GM12878 (cell line): ENCODE measurements around the gene GM2A. TPM values are rescaled to one million over a fixed set of nuclear protein-coding genes. Genes with fewer than 3 reads are reported as not detected.

Experiments used
- CBX3 ChIP-seq: fragments of 200-600 bp; sonication (generic); IDR thresholded peaks from 2 replicates; pipeline ENCODE4 v1.6.1; 2016; ENCODE audit warnings: low read depth, borderline replicate concordance
- CREM ChIP-seq: IDR thresholded peaks from 2 replicates; pipeline ENCODE4 v1.6.1; 2014; ENCODE audit warnings: antibody characterized with exemption, low read depth
- EP300 ChIP-seq, 2 experiments: fragments of 150-350 bp in 1 of 2; IDR thresholded peaks; 2 replicates each; pipeline ENCODE4 v1.6.1; 2011 to 2012; ENCODE audit warnings: low read depth in 2 of 2, low read length in 2 of 2, borderline replicate concordance in 1 of 2, improper control_type of control experiment in 1 of 2, inconsistent platforms in 1 of 2; ENCODE audit not compliant: control insufficient read depth in 1 of 2
- EZH2 ChIP-seq: IDR thresholded peaks from 2 replicates; pipeline ENCODE4 v1.6.1; 2012; ENCODE audit warnings: low read depth, mild to moderate bottlenecking, control low read depth, inconsistent platforms, low read length, borderline replicate concordance; ENCODE audit not compliant: control insufficient read depth
- IKZF2 ChIP-seq, 2 experiments: fragments of 450-650 bp; IDR thresholded peaks; 2 replicates each; pipeline ENCODE4 v1.6.1; 2017; ENCODE audit warnings: mild to moderate bottlenecking in 2 of 2, moderate library complexity in 2 of 2
- KAT2A ChIP-seq: conservative IDR thresholded peaks from 2 replicates; pipeline ENCODE4 v1.6.1; 2011; ENCODE audit warnings: low read depth, low read length; ENCODE audit not compliant: control insufficient read depth
- KLF5 ChIP-seq: fragments of 450-650 bp; IDR thresholded peaks from 2 replicates; pipeline ENCODE4 v1.6.1; 2014; ENCODE audit warnings: mild to moderate bottlenecking; ENCODE audit not compliant: partially characterized antibody
- NFIC ChIP-seq: IDR thresholded peaks from 2 replicates; pipeline ENCODE4 v1.6.1; 2012; ENCODE audit warnings: low read depth, mild to moderate bottlenecking, inconsistent platforms, low read length, moderate library complexity
- NFYB ChIP-seq: IDR thresholded peaks from 2 replicates; pipeline ENCODE4 v1.6.1; 2011; ENCODE audit warnings: low read depth, mild to moderate bottlenecking, low read length, improper control_type of control experiment, moderate library complexity; ENCODE audit not compliant: insufficient read depth
- NR2C1 ChIP-seq: fragments of 450-650 bp; IDR thresholded peaks from 2 replicates; pipeline ENCODE4 v1.6.1; 2017; ENCODE audit warnings: antibody characterized with exemption, mild to moderate bottlenecking, moderate library complexity
- RAD51 ChIP-seq: fragments of 450-650 bp; IDR thresholded peaks from 2 replicates; pipeline ENCODE4 v1.6.1; 2016; ENCODE audit warnings: moderate library complexity, mild to moderate bottlenecking, inconsistent platforms
- RUNX3 ChIP-seq: IDR thresholded peaks from 2 replicates; pipeline ENCODE4 v1.6.1; 2012; ENCODE audit warnings: low read length, inconsistent platforms
- TAF1 ChIP-seq: IDR thresholded peaks from 2 replicates; pipeline ENCODE4 v1.6.1; 2011; ENCODE audit warnings: mild to moderate bottlenecking, low read depth, low read length, borderline replicate concordance
- YBX1 ChIP-seq: fragments of 450-650 bp; IDR thresholded peaks from 2 replicates; pipeline ENCODE4 v1.6.1; 2016; ENCODE audit warnings: antibody characterized with exemption
- ZBED1 ChIP-seq: IDR thresholded peaks from 2 replicates; pipeline ENCODE4 v1.6.1; 2016; ENCODE audit warnings: borderline replicate concordance
- ZNF384 ChIP-seq: IDR thresholded peaks from 2 replicates; pipeline ENCODE4 v1.6.1; 2012; ENCODE audit warnings: low read depth, mild to moderate bottlenecking, low read length, improper control_type of control experiment, borderline replicate concordance
- polyA plus RNA-seq, 11 experiments: library from polyadenylated mRNA; depleted of rRNA in 4 of 11; unstranded in 6 of 11; stranded (reverse) in 5 of 11; fragments of >200 nt; fragmentation: Nextera tagmentation in 4 of 11; fragmentation: Illumina TruSeq in 1 of 11; extraction: Ambion mirVana in 4 of 11; extraction: Trizol in 1 of 11; gene quantifications; 1 replicate in 1 of 11; 2 replicates in 10 of 11; pipeline versions ENCODE4 v1.2.1 to v1.2.3, GENCODE V29; 2011 to 2016; ENCODE audit warnings: inconsistent platforms in 2 of 11, missing spikeins in 2 of 11, low read depth in 1 of 11
- total RNA-seq, 4 experiments: library from RNA; depleted of rRNA in 3 of 4; stranded (reverse); fragments of >200 nt in 3 of 4; fragmentation: Illumina TruSeq in 1 of 4; extraction: Trizol in 1 of 4; gene quantifications; 2 replicates each; pipeline versions ENCODE4 v1.2.1 to v1.2.3, GENCODE V29; 2013 to 2021
- TF ChIP-seq, protein P1 (sequence below): IDR thresholded peaks from 2 replicates; pipeline ENCODE4 v1.6.1; 2012; ENCODE audit warnings: low read depth, low read length, improper control_type of control experiment
- TF ChIP-seq, protein P2 (sequence below): fragments of 450-650 bp; IDR thresholded peaks from 2 replicates; pipeline ENCODE4 v1.6.1; 2017; ENCODE audit warnings: borderline replicate concordance
- TF ChIP-seq, protein P3 (sequence below): IDR thresholded peaks from 2 replicates; pipeline ENCODE4 v1.6.1; 2012; ENCODE audit warnings: mild to moderate bottlenecking, low read depth, low read length
- TF ChIP-seq, protein P4 (sequence below): fragments of 450-650 bp; IDR thresholded peaks from 2 replicates; pipeline ENCODE4 v1.6.1; 2017; ENCODE audit warnings: mild to moderate bottlenecking, low read depth, inconsistent platforms; ENCODE audit not compliant: poor library complexity, severe bottlenecking

GM2A gene
- total and polyA plus RNA-seq, 10 of the 15 experiments (the other 5 are each of a cell fraction or from before 2014, with no cell fraction given) = 33.6 to 106 (median 68.2) TPM

DNA sequence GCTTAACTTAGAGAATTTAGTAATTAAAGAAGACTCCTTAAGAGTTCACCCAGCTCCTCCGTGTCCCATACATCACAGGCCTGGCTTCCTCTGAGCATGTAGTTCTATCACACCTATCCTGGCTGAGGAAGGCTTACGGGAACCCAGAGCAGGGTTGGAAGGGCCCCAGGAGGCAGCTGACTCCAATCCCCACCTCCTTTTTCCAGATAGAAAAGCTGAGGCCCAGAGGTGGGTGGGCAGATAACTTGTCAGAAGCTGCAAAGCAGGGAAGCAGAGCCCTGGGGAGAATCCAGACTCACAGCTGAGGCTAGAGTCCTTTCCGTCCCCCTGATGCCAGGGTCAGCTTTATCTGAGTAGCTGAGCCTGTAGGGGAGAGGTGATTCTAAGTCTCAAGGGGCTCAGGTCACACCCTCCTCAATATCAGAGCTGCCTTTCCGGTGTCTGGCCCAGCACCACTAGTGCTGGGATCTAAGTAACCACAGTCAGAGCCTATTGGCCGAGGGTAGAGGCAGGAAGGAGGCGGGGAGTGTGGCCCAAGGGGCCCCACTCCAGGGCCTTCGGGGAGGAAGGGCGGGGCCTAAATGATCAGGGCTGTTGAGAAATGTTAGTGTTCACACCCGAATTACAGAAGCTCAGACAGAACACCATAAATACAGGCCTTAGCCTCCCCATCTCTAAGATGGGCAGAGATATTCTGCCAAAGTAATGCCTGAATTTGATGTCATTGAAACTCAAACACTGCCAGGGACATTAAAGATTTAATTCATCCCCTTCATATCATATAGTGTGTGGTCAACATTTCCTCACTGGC, 39.0 kb upstream of the GM2A start (continued):
- no peak for TF ChIP-seq KAT2A
- TF ChIP-seq YBX1 = no peak
- TF ChIP-seq, protein P1, sequence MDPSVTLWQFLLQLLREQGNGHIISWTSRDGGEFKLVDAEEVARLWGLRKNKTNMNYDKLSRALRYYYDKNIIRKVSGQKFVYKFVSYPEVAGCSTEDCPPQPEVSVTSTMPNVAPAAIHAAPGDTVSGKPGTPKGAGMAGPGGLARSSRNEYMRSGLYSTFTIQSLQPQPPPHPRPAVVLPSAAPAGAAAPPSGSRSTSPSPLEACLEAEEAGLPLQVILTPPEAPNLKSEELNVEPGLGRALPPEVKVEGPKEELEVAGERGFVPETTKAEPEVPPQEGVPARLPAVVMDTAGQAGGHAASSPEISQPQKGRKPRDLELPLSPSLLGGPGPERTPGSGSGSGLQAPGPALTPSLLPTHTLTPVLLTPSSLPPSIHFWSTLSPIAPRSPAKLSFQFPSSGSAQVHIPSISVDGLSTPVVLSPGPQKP = no peak
- TF ChIP-seq NFIC = no peak
- TF ChIP-seq, protein P2, sequence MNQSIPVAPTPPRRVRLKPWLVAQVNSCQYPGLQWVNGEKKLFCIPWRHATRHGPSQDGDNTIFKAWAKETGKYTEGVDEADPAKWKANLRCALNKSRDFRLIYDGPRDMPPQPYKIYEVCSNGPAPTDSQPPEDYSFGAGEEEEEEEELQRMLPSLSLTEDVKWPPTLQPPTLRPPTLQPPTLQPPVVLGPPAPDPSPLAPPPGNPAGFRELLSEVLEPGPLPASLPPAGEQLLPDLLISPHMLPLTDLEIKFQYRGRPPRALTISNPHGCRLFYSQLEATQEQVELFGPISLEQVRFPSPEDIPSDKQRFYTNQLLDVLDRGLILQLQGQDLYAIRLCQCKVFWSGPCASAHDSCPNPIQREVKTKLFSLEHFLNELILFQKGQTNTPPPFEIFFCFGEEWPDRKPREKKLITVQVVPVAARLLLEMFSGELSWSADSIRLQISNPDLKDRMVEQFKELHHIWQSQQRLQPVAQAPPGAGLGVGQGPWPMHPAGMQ = no peak
- no peak for TF ChIP-seq RUNX3
- no peak for TF ChIP-seq KLF5
- TF ChIP-seq IKZF2 (IDR thresholded peaks at IDR 0.05) = peak; percentile 4 to 41
- TF ChIP-seq NR2C1 = no peak
- no peak for TF ChIP-seq ZNF384
- TF ChIP-seq CREM = peak; percentile 35; the same call in 1 of the 2 replicates
- 0 out of 2 replicates have a peak, but pooled peaks have one; percentile 63 for TF ChIP-seq ZBED1
- TF ChIP-seq EP300 (IDR thresholded peaks at IDR 0.05; ENCODE audit: borderline replicate concordance in 1 of 2, control insufficient read depth in 1 of 2, low read depth in 2 of 2, low read length in 2 of 2) = peak in 1 of 2 experiments; percentile 64; a peak in 1 of 4 replicates
- TF ChIP-seq NFYB = peak; percentile 84
- TF ChIP-seq CBX3 = no peak
- TF ChIP-seq EZH2 = no peak
- TF ChIP-seq, protein P3, sequence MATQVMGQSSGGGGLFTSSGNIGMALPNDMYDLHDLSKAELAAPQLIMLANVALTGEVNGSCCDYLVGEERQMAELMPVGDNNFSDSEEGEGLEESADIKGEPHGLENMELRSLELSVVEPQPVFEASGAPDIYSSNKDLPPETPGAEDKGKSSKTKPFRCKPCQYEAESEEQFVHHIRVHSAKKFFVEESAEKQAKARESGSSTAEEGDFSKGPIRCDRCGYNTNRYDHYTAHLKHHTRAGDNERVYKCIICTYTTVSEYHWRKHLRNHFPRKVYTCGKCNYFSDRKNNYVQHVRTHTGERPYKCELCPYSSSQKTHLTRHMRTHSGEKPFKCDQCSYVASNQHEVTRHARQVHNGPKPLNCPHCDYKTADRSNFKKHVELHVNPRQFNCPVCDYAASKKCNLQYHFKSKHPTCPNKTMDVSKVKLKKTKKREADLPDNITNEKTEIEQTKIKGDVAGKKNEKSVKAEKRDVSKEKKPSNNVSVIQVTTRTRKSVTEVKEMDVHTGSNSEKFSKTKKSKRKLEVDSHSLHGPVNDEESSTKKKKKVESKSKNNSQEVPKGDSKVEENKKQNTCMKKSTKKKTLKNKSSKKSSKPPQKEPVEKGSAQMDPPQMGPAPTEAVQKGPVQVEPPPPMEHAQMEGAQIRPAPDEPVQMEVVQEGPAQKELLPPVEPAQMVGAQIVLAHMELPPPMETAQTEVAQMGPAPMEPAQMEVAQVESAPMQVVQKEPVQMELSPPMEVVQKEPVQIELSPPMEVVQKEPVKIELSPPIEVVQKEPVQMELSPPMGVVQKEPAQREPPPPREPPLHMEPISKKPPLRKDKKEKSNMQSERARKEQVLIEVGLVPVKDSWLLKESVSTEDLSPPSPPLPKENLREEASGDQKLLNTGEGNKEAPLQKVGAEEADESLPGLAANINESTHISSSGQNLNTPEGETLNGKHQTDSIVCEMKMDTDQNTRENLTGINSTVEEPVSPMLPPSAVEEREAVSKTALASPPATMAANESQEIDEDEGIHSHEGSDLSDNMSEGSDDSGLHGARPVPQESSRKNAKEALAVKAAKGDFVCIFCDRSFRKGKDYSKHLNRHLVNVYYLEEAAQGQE = no peak
- TF ChIP-seq, protein P4, sequence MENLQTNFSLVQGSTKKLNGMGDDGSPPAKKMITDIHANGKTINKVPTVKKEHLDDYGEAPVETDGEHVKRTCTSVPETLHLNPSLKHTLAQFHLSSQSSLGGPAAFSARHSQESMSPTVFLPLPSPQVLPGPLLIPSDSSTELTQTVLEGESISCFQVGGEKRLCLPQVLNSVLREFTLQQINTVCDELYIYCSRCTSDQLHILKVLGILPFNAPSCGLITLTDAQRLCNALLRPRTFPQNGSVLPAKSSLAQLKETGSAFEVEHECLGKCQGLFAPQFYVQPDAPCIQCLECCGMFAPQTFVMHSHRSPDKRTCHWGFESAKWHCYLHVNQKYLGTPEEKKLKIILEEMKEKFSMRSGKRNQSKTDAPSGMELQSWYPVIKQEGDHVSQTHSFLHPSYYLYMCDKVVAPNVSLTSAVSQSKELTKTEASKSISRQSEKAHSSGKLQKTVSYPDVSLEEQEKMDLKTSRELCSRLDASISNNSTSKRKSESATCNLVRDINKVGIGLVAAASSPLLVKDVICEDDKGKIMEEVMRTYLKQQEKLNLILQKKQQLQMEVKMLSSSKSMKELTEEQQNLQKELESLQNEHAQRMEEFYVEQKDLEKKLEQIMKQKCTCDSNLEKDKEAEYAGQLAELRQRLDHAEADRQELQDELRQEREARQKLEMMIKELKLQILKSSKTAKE = peak; percentile 64
- TF ChIP-seq TAF1 = peak; percentile 95
- no peak for TF ChIP-seq RAD51
